NCI-H345 treated with DMSO at 0.1 percent for 48 hours (cell line): Measurements from ENCODE around the gene VGF.

ENCODE experiments used
- DNase-seq: peaks from one replicate; lab custom pipeline; 2025; ENCODE audit not compliant: unreplicated experiment; lab: John Stamatoyannopoulos, UW

VGF gene

DNA sequence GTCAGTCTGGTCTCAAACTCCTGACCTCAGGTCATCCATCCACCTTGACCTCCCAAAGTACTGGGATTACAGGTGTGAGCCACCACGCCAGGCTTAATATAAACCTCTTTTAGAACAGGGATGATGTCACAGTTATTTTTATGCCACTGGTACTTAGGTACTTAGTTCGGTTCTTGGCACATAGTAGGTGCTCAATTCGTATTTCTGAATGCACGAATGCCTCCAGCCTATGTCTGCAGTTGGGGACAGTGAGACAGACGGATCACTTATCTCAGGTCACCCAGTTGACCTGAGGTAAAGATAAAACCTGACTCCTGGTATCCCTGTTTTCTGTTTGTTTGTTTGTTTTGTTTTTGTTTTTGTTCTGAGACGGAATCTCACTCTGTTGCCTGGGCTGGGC, 20.8 kb upstream of the VGF start:
- DNase-seq, result no peak

DNA sequence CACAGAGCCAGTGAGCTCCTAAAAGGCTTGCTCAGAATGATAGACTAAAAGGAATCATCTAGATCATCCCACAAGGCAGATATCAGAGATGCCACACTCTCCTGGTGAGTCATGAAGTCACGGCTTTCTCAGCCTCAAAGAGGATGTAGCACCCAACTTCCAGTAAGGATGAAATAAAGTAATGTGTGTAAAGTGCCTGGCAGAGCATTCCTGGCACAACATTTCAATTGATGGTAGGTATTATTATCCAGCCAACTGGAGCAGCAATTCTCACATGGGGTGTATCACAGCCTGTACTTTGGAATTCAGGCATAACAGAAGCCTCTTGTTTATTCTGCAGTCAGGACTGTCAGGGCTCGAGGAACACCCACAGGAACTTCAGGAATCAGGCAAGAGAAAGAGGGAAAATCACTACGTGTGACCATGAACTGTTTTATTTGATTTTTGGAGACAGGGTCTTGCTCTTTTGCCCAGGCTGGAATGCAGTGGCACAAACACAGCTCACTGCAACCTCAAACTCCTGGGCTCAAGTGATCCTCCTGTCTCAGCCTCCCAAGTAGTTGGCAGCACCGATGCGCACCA, 20.0 kb upstream of the VGF start:
- no peak for DNase-seq

DNA sequence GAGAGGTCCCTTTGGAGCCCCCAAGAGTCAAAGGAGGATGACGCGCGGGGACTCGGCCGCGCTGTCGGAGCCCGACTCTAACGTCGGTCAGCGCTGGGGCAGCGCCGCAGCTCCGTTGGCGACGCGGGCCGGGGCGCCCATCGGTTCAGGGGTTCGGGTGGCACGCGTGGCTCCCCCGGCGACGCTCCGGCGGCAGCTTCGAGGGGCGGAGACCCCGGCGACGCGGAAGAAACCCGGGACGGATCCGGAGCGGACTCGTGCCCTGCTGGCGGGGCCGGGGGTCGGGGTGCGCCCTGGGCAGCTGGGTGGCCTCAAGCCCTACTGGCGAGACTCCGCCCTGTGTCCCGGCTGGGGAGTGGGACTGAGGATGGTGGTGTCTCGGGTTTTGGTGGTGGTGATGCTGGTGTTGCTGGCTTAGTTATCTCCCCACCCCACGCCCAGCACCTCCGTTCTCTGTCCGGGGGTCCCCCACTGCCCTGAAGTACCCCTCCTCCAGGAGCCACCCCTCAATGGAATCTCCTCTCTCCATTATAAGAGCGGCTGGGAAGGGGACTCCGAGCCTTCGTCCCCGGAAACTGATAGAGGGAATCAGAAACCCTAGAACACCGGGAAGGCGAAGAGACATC, 14.9 kb upstream of the VGF start, which contains the start of gene NAT16:
NAT16 (minus strand) TSS at position 164 of the 626 bp plus-strand sequence. CDS start 5,486 bp downstream, outside the sequence.
- no peak for DNase-seq

DNA sequence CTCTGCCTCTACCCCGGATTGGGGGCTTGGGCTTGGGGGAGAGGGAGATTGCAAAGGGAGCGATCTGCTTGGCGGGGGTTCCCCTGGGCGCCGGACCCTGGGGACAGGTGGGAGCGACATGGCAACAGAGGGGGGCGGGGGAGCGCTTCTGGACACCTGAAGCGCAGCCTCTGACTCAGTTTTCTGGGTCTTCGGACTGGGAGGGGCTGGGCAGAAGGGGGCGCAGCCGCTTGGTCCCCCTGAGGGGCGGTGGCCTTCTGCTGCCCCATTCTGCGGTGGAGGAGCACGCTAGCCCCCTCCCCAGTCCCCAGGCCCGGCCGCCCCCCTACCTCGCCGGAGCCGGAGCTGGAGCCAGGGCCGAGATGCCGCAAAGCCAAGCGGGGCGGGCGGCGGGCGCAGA, 14.3 kb upstream of the VGF start:
- DNase-seq, result no peak

DNA sequence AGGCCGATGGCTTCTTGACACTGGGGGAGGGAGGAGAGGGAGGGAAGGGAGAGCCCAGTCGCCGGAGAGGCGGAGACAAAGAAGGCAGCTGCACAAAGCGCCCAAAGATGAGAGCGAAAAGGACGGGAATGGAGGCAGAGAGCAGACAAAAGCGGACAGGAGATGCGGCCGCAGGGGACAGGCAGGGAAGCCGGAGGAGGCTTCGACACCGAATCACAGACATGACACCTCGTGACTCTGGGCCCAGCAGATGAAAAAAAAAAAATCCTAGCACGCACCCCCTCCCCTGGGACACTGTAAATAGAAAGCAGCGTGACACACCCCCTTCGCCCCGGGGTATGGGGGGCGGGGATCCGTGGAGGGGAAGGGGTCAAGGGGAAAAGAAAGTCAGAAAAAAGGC, 13.7 kb upstream of the VGF start:
- DNase-seq, result no peak

DNA sequence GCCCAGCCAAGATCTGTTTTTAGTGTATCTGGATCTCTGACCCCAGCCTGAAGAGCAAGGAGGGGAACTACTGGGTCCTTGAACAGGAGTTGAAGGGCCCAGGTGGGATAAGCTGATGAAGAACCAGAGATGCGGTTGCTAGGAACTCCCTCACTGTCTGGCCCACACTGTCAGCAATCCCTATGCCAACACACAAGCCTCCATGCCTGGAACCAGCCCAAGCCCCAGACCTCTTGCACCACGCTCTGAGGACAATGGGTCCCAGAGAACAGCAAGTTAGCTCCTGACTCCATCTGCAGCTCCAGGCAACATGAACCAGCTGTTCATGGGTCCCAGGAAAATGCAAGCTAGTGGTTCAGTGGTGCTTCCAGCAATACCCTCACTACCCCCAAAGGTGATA, 12.3 kb upstream of the VGF start:
- DNase-seq, result no peak

DNA sequence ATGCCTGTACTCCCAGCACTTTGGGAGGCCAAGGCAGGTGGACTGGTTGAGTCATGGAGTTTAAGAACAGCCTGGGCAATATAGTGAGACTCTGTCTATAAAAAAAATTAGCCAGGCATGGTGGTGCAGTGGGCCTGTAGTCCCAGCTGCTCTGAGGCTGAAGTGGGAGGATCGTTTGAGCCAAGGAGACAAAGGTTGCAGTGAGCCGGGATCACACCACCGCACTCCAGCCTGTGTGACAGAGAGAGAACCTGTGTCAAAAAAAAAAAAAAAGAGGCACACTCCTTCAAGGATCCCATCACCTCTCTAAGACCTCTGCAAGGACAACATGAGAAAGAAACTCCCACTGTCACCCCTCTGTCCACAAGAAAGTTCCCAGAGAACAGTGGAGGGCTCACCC, 10.3 kb upstream of the VGF start:
- DNase-seq, result no peak

DNA sequence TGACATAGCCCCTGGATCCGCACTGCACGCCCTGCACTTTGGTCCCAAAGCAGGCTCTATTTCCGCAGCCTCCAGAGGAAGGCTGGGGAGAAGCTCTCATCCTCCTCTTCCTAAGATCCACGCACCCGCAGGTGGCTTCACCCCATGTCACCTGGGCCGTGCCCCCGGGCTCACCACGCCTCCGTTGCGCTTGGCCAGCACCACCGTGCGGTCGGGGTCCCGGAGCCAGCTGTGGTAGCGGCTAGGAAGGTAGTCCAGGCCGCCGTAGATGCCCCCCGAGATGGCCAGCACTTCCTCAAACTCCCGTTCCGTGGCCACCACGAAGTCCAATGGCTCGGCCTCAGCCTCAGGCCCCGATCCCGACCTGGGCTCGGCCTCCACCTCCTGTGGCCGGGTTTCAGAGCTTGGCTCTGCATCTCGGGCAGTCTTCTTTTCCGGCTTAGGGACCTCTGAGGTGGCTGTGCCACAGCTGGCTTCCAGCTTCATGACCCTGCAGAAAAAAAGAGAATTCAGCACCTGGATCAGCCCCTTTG, 9.0 kb upstream of the VGF start:
- no peak for DNase-seq

DNA sequence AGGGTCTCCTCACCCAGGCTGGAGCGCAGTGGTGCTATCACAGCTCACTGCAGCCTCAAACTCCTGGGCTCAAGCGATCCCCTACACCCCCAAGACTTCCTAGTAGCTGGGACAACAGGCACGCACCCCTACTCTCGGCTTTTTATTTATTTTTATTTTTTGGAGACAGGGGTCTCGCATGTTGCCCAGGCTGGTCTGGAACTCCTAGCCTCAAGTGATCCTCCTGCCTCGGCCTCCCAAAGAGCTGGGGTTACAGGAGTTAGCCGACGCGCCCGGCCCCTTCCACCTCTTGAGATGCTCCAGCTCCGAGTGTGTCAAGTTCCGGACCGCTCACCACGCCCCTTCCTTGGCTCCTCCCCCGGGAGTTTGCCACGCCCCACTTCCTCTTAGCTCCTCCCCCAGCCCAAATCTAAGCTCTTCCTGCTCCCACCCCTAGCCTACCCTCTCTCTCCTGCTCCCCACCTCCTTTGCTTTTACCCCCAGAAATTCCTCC, 8.4 kb upstream of the VGF start:
- no peak for DNase-seq

DNA sequence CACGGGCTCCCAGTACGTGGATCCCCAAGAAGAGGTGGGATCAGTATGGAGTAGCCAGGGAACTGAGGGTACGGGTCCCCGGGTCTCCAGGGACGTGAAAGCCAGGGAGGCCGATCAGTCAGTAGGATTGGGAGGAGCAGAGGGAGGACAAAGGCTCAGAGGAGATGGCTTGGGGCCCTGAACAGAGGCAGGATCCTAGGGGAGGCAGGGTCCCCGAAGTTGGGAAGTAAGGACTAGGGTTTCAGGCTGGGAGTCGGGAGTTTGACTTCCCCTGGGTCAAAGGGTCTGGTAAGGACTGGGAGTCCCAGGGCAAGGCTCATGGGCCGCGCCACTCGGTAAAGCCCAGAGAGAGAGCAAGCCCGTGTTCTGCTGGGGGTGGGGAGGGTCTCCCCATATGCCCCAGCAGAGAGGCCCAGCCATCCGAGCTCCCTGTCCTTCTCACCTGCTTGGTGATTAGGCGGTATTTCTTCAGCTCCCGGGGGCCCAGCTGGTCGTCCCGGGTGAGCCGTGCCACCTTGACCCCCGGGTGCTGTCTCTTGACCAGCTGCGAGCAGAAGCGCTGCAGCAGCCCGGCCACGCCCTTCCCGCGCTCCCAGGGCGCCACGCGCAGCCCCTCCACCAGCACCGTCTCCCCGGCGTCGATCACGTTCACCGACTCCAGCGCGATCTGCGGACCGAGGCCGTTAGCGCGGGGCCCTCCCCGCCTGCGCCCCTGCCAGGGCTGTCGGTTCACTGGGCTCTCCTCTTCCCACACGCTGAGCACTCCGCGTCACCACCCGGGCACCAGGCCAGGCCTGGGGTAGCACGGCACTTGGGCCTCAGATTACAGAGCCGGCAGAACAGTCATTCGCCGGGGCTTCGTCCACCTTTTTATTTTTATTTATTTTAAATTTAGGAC, 7.7 kb upstream of the VGF start:
- DNase-seq, result peak; percentile 52

DNA sequence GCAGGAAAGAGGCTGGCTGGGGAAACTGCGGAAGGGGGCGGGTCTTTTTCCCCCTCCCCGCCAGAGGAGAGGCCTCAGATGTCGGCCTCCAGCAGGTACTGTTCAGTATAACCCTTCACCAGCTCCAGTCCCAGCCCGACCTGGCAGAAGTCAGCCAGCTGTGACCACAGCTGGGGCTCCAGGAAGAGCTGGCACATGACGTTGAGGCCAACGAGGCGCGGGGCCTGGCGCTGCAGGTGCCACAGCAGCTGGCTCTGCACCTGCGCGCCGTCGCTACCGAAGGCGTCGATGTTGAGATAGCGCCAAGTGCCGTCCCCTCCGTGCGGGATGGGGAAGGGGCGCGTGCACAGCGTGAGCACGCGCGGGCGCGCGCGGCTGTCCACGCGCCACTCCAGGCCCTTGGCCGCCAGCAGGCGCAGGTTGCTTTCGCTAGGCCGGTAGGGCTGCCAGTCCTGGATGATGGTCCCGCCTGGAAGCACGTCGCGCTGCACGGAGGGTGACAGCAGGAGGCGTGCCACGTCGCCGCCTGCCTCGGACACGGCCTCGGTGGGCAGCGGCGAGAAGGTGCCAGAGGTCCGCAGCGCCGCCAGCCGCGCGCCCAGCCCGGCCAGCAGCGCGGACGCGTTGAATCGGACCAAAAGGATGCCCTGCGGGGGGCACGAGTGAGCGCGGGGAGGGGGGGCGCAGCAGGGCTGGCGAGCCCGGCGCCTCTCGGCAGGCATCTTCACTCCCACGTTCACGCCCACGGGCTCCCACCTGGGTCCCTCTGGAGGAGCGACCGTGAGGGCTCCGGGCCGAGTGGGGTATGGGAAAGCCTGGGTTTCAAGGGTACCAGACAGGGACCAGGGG, 6.9 kb upstream of the VGF start:
- DNase-seq, result peak; percentile 61

DNA sequence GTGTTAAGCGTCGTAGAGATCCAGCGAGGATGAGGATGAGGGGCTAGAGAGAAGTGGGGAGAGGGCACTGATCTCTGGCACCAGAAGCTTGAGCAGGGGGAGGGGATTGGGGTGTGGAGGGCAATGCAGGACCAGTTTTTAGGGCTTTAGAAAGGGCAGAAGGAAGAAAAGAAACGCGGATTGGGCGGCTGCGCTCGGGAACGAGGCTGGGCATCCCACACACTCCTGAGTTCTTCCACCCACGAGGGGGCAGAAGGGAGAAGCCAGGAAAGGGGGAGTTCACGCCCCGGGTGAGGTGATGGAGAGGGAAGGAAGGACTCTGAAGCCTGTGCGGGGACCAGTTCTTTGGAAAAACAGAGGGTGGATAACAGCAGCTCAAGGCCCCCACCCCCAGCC, 6.1 kb upstream of the VGF start:
- DNase-seq, result no peak

DNA sequence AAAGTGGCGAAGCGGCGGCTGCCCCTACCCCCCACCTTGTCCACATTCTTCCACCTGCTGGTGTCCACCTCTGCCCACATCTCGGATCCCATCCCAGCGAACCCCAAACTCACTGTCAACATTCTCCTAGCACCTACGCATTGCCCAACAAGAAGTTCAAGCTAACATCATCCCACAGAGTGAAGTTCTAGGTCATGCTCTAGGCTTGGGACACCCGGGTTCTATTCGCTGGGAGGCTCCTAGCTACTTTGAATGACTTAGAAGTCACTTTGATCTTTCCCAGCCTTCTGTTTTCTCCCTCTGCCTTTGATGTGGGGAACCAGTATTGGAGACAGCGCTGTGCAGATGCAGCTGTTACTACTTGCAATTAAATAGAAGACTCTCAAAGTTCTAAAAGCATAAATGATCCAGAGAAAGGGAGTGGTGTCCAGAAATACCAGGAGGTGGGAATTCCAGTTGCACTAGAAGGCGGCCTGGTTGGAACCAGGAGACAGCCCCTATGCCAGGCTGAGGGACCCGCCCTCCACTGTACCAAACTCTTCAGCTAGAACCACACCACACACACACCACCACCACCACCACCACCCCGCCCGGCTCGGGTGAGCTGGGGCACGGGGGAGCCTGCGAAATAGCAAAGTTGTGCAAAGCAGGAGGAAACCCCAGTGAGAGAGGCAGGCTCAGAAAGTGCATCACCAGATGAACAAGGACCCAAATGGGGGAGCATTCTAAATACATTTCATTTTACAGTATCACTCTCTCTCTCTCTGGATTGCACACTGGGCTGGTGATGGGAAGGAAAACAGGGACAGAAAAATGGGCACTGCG, 5.5 kb upstream of the VGF start:
- DNase-seq, result no peak

DNA sequence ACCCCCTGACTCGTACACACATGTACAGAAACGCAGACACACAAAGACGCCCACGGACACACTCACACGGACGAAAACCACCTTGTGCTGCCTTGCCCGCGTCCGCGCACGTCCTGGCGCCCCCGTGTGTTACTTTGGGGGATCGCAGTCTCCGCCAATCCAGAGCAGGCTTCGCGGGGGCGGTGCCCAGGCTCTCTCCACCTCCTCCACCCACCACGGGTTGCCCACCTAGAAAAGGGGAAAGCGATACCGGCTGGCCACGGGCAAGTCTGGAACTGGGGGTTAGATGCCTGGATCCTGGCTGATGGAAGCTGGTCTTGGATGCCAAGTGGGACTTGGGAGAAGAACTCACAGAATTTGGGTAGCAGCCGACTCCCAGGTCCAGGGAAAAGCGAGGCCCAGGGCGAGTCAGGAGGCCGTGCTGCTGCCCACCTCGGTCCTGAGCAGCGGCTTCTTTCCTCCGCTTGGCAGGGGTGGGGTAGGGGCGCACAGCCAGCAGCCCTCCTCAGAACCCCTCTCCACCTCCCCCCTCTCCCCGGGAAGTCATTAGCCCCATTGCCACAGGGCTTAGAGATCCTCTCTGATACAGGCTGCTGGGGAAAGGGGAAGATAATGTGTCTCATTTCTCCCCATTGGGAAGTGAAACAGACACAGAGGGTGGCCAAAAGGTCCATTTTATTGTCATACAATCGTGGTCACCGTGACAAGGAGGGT, 4.6 kb upstream of the VGF start:
- DNase-seq, result peak; percentile 18

DNA sequence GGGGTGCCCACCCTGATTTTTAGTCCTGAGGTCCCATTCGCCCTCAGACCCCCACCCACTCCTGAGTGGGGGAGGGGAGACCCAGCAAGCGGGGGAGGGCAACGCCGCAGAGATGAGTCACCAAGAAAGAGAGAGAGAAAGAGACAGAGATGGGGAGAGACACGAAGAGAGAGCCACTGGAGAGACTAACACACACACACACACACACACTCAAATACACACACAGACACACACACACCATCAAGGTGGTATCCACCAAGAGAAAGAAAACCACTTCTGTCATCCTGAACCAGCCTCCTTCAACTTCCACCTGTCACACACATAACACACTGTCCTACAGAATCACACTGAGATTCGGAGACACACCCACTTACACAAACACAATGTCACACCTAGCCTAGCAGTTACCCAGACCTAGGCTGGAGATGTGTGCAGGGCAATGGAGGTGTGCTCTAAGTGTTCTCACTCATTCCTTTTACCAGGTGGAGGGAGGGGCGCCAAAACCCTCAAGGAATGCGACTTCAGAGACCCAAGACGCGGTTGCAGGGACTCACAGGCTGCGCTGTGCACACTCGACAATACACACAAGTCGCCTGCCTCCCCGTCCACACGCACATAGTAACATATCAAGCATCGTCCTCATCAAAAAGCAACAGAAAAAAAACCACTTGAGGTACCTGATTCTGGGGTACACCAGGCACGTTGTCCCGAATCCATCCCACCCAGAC, 3.9 kb upstream of the VGF start:
- DNase-seq, result no peak

DNA sequence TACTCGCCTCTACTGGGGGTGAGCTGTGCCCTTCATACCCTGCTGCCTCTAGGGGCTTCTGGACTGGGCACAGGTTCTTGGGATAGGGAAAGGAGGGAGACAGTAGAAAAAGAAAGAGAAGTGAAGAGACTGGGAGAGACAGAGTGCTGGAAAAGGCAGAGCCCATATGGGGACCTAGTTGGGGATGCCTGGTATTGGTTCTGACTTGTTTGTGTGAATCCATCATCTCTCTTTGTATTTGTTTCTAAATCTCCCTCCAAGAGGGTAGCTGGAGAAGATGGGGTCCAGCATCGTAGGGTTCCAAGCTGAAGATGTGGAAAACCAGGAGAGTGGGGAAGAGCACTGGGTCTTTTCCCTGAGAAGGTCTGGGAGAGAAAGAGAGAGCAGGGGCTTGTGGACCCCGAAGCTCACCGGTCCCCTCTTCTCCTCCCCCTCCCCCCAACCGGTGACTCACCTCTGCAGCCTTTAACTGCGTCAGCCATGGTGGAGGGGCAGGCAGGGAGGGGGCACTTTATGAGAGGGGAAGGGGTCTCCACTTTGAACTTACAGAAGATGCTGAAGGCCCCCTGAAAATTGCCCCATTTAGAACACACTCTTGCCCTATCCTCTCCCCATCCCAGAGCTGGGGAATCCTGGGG, 3.2 kb upstream of the VGF start:
- DNase-seq, result no peak

DNA sequence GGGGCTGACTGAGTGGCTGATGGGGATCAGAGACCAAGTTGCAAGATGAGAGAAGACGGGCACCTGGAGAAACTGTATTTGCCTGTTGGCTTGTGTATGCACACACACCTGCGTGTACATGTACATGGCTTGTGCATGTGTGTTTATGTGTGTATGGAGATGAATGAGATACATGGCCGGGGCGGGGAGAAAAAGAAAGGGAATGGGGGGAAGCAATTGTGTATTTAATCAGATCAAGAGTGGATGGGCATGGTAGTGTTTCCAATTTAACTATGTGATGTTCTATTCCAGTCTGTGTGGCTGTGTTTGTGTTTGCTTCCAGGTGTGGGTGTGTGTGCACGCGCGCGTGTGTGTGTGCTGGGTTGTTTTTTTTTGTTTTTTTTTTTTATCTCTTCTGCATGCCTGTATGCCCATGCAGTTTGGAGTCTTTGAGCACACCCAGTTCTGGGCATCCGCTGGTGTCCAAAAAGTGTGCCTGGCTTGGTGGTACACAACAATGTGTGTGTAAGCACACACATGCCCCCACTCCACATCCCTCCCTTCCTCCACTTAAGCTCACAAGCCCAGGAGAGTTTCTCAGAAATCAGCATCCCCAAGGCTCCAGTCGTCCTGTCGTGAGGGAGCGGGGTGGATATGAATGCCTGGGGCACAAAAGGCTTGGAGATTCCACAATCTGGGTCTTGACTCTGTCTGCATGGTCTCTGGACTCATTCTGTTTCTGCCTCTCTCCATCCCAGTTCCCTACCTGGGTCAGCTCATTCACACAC, 2.5 kb upstream of the VGF start:
- no peak for DNase-seq
